Mucosa of stomach (tissue), 1 donor: ENCODE results near the gene APH1B.

ENCODE experiments used
- H3K27me3 ChIP-seq: one replicate; pipeline ENCODE4 v1.7.0; 2013; ENCODE audit warnings: mild to moderate bottlenecking, low read length; ENCODE audit not compliant: control insufficient read depth, insufficient read depth
- H3K36me3 ChIP-seq: one replicate; pipeline ENCODE4 v1.7.0; 2013; ENCODE audit warnings: low read length; ENCODE audit not compliant: control insufficient read depth, insufficient read depth
- H3K4me1 ChIP-seq: one replicate; pipeline ENCODE4 v1.7.0; 2013; ENCODE audit warnings: mild to moderate bottlenecking, low read length; ENCODE audit not compliant: control insufficient read depth, insufficient read depth
- H3K4me3 ChIP-seq: one replicate; pipeline ENCODE4 v1.7.0; 2013; ENCODE audit warnings: low read length
- H3K9ac ChIP-seq: one replicate; pipeline ENCODE4 v1.7.0; 2013; ENCODE audit warnings: mild to moderate bottlenecking, low read length, moderate library complexity
- H3K9me3 ChIP-seq: one replicate; pipeline ENCODE4 v1.7.0; 2013; ENCODE audit warnings: mild to moderate bottlenecking, low read length, moderate library complexity; ENCODE audit not compliant: control insufficient read depth
- donor health status: Pancreatic carcinoma.

APH1B gene

GRCh38 chr15:63256433-63257274, 20.8 kb upstream of the APH1B start:
- Histone ChIP-seq H3K36me3 (no peaks in the 10 kb centered on the region), H3K9ac (no peak overlapping the region), H3K4me3 (no peak overlapping the region), H3K9me3 (no peaks in the 10 kb centered on the region), H3K4me1 (no peaks in the 10 kb centered on the region), H3K27me3 (no peaks in the 10 kb centered on the region)

GRCh38 chr15:63258658-63259057, 18.7 kb upstream of the APH1B start:
- H3K36me3 ChIP-seq: no peaks in the 10 kb centered on the region
- H3K4me3 ChIP-seq: no peak overlapping the region
- no peaks in the 10 kb centered on the region for H3K27me3 ChIP-seq
- no peak overlapping the region for H3K9ac ChIP-seq
- no peaks in the 10 kb centered on the region for H3K4me1 ChIP-seq
- no peaks in the 10 kb centered on the region for H3K9me3 ChIP-seq

GRCh38 chr15:63260791-63261190, 16.6 kb upstream of the APH1B start:
- Histone ChIP-seq H3K4me3 (no peak overlapping the region), H3K9ac (no peak overlapping the region), H3K9me3 (no peaks in the 10 kb centered on the region), H3K4me1 (peaks cover 3% of the 10 kb centered on the region), H3K36me3 (no peaks in the 10 kb centered on the region), H3K27me3 (no peaks in the 10 kb centered on the region)

- H3K4me3 ChIP-seq: no peak overlapping the region
- H3K36me3 ChIP-seq: no peaks in the 10 kb centered on the region
- no peak overlapping the region for H3K9ac ChIP-seq
- H3K27me3 ChIP-seq: no peaks in the 10 kb centered on the region
- no peaks in the 10 kb centered on the region for H3K9me3 ChIP-seq
- peaks cover 3% of the 10 kb centered on the region for H3K4me1 ChIP-seq
These were observed 16.1 kb upstream of the APH1B start for GRCh38 chr15:63261311-63261710.

GRCh38 chr15:63263519-63263918, 13.9 kb upstream of the APH1B start:
- H3K4me1 ChIP-seq: peaks cover 3% of the 10 kb centered on the region
- H3K9ac ChIP-seq: no peak overlapping the region
- no peak overlapping the region for H3K4me3 ChIP-seq
- no peaks in the 10 kb centered on the region for H3K36me3 ChIP-seq
- no peaks in the 10 kb centered on the region for H3K9me3 ChIP-seq
- H3K27me3 ChIP-seq: no peaks in the 10 kb centered on the region

- Histone ChIP-seq H3K9ac (no peak overlapping the region), H3K4me1 (peaks cover 3% of the 10 kb centered on the region), H3K27me3 (no peaks in the 10 kb centered on the region), H3K36me3 (no peaks in the 10 kb centered on the region), H3K9me3 (no peaks in the 10 kb centered on the region), H3K4me3 (no peak overlapping the region)
These were observed 12.6 kb upstream of the APH1B start for GRCh38 chr15:63264688-63265293.

- Histone ChIP-seq H3K36me3 (no peaks in the 10 kb centered on the region), H3K27me3 (no peaks in the 10 kb centered on the region), H3K4me1 (no peaks in the 10 kb centered on the region), H3K9me3 (no peaks in the 10 kb centered on the region), H3K4me3 (no peak overlapping the region), H3K9ac (no peak overlapping the region)
These were observed 3.0 kb upstream of the APH1B start for GRCh38 chr15:63274427-63274826.

GRCh38 chr15:63276342-63277037, 915 bp upstream of the APH1B start:
- Histone ChIP-seq H3K4me1 (no peaks in the 10 kb centered on the region), H3K9ac (peak overlapping the region; percentile 82), H3K27me3 (no peaks in the 10 kb centered on the region), H3K9me3 (no peaks in the 10 kb centered on the region), H3K36me3 (no peaks in the 10 kb centered on the region), H3K4me3 (peak overlapping the region; percentile 11)

- Histone ChIP-seq H3K9ac (peak overlapping the region; percentile 80), H3K9me3 (no peaks in the 10 kb centered on the region), H3K4me1 (no peaks in the 10 kb centered on the region), H3K4me3 (peak overlapping the region; percentile 49), H3K27me3 (no peaks in the 10 kb centered on the region), H3K36me3 (no peaks in the 10 kb centered on the region)
These were observed 570 bp downstream of the APH1B start for GRCh38 chr15:63277893-63278456.

GRCh38 chr15:63283126-63283525, 5.7 kb downstream of the APH1B start:
- Histone ChIP-seq H3K9ac (no peak overlapping the region), H3K27me3 (no peaks in the 10 kb centered on the region), H3K36me3 (no peaks in the 10 kb centered on the region), H3K4me3 (no peak overlapping the region), H3K4me1 (no peaks in the 10 kb centered on the region), H3K9me3 (no peaks in the 10 kb centered on the region)

GRCh38 chr15:63284335-63284734, 6.9 kb downstream of the APH1B start:
- H3K4me3 ChIP-seq: no peak overlapping the region
- no peaks in the 10 kb centered on the region for H3K36me3 ChIP-seq
- H3K4me1 ChIP-seq: no peaks in the 10 kb centered on the region
- no peak overlapping the region for H3K9ac ChIP-seq
- no peaks in the 10 kb centered on the region for H3K9me3 ChIP-seq
- H3K27me3 ChIP-seq: no peaks in the 10 kb centered on the region

- Histone ChIP-seq H3K9me3 (no peaks in the 10 kb centered on the region), H3K36me3 (no peaks in the 10 kb centered on the region), H3K4me3 (no peak overlapping the region), H3K9ac (no peak overlapping the region), H3K27me3 (no peaks in the 10 kb centered on the region), H3K4me1 (no peaks in the 10 kb centered on the region)
These were observed 9.7 kb downstream of the APH1B start for GRCh38 chr15:63287109-63287508.
